Measurements from ENCODE around the gene CLEC2D. TPM values are rescaled to one million over a fixed set of nuclear protein-coding genes. Genes with fewer than 3 reads are reported as not detected.
"Not testable (repeated sequence)": the region's sequence is repeated elsewhere in the genome, so short reads cannot be mapped to it uniquely, and the experiment has no call there.

Gene CLEC2D, protein sequence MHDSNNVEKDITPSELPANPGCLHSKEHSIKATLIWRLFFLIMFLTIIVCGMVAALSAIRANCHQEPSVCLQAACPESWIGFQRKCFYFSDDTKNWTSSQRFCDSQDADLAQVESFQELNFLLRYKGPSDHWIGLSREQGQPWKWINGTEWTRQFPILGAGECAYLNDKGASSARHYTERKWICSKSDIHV
- total RNA-seq, result 9.0 TPM

DNA sequence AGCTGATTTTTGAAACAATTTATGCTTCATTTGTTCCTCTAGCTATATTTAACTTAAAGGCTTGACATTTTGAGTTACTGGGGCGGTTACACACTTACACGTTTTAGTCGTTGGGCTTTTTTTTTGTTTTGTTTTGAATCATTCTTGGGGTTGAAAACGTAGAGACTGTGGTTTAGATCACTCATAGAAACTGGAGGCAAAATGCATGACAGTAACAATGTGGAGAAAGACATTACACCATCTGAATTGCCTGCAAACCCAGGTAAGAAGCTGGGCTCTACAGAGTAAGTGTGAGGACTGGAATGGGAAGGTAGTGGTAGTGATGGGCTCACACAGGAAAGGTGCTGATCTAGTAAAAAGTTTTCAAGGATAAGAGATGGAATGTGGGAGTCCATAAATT, at the start of gene CLEC2D:
Gene CLEC2D, plus strand, starts transcription at position 180 of the 400 bp plus-strand sequence. Its CDS starts 22 bp downstream, at position 202.
- DNase-seq (ENCODE audit: low spot score), result no peak

DNA sequence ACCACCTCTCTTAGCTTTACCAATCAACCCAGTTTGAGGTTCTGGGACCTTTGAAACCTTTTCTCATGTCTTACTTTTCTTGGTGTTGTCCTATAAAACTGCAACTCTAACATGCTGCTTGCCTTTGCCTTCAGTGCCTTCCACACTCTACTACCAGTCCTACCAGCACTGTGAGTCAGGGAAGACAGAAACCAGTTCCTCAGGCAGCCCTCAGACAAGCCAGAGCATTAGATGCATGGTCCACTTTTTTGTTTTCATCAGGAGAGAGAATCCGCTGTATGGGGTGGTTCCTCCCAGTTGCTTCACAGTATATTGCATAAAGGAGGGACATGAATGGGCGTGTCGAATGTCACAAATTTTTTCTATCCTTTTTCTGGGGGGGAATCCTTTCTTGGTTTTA, 44.5 kb upstream of the CLEC2D start:
- DNase-seq (ENCODE audit: low spot score), result no peak

DNA sequence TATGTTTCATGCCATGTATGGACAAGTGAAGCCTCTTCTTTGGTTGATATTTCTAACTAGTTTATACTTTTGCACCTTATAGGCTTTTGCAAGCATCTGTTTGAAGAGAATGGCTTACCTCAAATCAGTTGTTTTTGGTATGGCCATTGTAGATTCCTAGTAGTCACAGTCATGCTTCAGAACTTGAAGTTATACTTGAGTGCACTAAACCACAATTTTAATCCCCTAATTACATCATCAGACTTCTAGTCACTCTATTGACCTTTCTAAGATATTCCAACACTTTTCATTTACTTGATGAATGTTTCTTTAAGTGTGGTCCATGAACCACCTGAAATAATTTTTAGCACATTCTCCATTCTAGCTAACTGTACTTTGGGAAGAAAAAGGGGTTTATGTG, 43.2 kb upstream of the CLEC2D start:
- no peak for DNase-seq (ENCODE audit: low spot score)

DNA sequence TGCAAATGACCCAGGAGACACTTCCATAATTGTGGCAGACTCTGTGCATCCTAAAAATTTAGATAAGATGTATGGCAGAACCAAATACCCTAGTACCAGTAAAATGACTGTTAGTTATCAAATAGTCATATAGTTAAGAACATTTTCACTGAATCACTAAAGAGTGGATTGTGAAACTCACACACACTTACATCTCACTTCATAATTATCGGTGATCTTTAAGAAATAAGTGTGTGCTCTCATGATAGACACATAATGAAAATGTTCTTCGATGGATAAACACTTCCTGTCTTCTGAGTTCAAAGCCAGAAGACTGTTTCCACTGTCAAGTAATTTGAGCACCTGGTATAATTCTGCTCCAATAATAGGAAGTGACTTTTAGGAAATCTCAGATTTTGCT, 42.7 kb upstream of the CLEC2D start:
- no peak for DNase-seq (ENCODE audit: low spot score)

DNA sequence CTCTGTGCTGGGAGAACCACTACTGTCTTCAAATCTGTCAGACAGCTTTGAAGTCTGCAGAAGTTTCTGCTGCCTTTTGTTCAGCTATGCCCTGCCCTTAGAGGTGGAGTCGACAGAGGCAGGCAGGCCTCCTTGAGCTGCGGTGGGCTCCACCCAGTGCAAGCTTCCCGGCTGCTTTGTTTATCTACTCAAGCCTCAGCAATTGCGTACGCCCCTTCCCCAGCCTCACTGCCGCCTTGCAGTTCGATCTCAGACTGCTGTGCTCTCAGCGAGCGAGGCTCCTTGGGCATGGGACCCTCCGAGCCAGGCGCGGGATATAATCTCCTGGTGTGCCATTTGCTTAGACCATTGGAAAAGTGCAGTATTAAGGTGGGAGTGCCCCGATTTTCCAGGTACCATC, 36.7 kb upstream of the CLEC2D start:
- DNase-seq (ENCODE audit: low spot score), result no peak

DNA sequence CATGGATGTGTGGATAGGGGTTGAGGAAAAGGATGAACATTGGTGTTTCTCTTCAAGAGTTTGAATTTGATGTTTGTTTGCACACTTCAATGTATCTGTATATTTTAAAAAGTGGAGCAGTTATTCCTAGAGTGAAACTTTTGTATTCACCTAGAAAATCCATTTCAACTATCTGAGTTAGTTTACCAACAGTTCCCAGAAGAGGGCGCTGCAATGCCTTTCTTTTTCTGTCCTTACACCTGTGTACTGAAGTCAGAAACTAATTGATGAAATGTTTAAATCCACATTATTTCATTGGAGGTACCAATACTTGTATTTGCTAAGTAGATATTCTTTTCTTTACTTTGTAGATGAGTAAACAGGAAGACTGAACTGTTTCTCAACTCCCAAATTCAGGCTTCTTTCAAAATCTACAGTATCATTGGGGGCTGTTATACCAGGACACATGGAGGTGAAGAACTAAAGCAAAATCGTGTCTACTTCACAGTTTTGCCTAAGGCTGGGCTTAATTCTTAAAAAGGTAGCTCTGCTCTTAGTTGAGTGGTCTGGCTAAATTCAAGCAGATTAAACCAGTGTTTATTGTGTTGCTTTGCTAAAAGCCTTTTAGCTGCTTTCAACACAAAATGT, 35.2 kb upstream of the CLEC2D start:
- DNase-seq (ENCODE audit: low spot score), result peak; percentile 62

DNA sequence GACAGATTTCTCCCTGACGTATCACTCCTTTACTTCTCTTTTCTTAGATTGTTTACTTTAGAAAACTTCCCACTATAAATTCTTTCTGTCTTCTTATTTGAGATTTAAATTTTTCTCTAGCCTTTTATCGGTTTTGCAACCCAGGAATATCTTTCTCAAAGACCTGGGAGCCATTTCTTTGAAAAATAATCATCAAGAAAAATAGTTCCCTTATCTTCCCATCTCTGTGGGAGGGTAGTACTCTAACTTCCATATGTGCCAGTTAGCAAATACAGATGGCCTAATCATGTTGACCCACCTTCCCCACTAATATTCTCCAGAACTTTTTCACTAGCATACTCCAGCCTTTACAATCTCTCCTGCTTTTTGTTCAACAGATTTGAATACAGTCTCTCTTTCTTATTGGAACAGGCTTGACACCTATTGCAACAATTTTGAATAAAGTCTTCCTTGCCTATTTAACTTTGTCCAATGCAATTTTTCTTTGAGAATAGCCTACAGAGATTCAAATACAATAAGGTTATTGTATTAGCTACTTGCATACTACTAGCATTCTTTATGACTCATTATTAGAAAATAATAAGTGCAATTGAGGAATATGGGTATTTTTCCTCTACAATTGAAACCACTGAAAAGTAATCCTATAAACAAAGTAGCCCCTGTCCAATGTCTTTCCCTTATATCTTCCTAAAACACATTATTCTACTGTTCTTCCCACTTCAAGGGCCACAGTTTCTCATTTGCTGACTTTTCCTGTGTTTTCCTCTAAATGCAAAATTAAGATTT, 34.4 kb upstream of the CLEC2D start:
- DNase-seq (ENCODE audit: low spot score), result no peak

DNA sequence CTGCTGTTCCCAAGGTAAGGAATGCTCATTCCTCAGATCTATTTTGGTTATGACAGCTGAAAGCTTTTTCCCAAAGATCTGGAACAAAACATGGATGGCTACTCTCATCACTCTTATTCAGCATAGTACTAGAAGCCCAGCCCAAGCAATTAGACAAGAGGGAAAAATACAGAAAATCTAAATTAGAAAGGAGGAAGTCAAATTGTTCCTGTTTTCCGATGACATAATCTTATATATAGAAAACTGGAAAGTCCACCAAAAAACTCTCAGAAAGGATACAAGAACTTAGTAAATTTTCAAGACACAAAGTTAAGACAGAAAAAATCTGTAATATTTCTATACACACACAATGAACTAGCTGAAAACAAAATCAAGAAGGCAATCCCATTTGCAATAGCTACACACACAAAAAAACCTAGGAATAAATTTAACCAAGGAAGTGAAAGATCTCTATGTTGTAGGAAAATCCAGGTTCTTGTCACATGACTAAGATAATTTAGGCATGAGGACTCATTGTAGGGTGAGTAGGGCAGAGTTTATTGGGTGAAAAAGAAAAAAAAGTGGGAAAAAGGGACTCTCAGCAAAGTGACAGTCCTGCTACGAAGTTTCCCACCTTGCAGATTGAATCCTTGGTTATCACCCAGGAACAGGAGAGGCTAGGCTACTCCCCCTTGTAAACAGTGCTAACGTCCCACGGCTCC, 33.2 kb upstream of the CLEC2D start:
- DNase-seq (ENCODE audit: low spot score), result no peak

DNA sequence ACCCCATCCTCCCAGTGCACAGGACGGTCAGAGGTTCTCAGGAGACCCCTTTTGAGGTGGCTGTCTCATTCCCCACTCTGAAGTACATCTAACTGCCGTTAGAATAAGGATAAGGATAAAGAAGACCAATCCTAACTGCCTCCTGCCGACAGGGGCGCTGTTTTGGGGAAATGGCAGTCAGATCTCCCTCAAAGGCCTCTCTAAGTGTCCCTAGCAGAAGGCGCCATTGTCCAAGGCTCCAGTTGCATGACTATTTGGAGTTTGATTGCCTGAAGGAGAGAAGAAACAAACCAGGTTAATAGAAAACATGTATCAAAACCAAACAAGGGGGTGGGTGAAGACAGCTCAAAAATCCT, 32.7 kb upstream of the CLEC2D start:
- no peak for DNase-seq (ENCODE audit: low spot score)

DNA sequence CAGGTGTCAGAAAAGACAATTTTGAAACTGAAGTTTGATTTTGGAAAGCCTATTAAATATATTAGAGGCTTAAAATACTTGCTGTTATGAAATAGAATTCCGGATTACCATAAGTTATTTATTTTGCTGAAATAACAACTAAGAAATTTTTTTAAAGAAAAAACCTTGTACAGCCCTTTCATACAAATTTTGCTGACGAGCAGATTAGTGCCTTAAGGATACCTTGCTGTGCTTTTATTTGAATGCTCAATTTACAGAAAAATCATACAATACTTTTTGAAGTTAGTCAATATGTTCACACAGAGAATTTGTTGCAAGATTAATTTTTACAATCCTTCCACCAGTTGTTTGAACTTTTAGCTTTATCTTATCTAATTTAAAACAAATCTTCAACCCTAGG, 29.5 kb upstream of the CLEC2D start:
- no peak for DNase-seq (ENCODE audit: low spot score)

DNA sequence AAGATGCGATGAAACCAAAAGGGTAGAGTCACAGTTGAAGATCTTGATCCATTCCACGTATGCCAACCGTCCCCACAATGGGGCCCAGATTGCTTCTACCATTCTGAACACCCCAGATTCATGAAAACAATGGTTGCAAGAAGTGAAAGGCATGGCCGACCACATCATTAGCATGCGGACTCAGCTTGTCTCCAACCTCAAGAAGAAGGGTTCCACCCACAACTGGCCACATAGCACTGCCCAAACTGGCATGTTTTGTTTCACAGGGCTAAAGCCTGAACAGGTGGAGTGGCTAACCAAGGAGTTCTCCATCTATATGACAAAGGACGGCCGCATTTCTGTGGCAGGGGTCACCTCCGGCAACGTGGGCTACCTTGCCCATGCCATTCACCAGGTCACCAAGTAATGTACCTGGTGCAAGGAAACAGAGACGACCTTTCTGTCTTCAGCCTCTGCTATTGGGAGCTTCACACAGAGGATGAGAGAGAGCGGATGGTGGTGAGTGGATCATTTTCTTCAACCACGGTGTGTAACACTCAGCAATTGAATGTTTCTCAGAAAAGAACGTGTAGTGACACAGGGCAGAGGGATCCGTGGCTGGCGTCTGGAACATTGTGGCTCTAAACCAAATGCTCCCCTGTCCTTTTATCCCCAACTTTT, 26.8 kb upstream of the CLEC2D start:
- no peak for DNase-seq (ENCODE audit: low spot score)

DNA sequence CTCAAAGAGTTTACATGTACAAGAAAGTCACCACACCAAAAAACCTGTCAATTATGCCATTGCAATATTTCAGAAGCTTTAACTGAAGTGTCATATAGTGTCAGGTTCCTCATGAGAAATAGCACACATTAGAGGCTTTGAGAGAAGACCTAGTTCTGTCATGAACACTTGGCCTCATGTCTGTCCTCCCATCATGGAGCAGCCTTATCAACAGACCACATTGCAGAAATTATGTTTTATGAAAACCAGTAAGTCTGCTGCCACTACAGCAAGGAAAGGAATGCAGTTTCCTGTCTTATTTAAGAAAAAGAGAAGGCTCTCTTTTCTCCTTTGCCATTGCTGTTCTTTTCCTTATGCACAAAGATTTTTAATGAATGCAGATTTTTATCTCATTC, 26.2 kb upstream of the CLEC2D start:
- no peak for DNase-seq (ENCODE audit: low spot score)

DNA sequence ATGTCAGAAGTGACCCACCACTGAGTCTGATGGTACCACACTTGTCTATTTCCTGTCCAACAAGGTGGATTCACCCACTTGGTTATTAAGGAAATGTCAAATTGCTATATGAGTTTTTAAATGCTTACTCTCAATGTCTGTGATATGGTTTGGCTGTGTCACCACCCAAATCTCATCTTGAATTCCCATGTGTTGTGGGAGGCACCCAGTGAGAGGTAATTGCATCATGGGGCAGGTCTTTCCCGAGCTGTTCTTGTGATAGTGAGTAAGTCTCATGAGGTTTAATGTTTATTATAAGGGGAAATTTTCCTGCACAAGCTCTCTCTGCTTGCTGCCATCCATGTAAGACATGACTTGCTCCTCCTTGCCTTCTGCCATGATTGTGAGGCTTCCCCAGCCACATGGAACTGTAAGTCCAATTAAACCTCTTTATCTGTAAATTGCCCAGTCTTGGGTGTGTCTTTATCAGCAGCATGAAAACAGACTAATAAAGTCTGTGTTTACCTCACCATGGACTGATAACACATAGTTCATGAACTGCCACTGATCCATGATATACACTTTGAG, 24.4 kb upstream of the CLEC2D start:
- DNase-seq (ENCODE audit: low spot score), result not testable (repeated sequence)

DNA sequence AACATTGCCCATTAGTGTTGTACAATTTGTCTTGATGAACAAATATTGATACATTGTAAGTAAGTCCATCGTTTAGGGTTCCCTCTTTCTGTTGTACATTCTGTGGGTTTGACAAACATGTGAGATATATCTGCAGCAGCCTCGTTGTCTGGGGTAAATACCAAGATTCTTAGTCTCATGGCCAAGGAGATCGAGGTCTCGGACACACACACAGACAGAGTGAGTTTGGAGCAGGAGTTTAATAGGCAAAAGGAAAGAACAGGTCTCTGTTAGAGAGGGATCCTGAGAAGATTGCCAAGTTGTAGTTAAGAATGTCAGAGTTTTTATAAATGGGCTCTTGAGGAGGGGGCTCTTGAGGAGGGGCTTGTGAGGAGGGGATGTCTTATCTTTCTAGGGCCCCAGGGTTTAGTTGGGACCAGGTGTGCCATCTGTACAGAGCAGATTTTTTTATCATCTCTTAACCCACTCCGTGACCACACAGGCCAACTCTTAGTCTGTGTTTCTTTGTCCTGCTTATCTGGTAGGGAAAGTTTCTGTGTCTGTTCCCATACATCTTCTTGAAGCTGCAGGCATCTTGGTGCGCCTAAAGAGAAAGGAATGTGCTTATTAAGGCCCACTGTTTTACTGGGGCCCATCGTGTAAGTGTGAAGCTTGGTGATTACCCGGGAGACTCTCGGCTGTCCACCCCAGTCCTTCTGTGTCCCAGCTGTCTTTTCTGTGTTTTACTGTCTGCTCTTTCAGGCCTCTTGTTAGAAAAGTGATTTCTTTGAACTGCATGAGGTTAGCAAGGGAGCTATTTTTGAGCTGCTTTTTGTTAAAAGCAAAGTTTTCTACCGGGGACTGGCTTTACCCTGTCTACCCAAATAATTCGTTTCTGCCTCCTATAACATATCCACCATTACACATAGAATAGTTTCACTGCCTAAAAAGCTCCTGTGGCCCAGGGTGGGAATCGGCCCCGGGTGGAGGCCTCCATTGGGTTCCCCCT, 22.4 kb upstream of the CLEC2D start:
- no peak for DNase-seq (ENCODE audit: low spot score)

DNA sequence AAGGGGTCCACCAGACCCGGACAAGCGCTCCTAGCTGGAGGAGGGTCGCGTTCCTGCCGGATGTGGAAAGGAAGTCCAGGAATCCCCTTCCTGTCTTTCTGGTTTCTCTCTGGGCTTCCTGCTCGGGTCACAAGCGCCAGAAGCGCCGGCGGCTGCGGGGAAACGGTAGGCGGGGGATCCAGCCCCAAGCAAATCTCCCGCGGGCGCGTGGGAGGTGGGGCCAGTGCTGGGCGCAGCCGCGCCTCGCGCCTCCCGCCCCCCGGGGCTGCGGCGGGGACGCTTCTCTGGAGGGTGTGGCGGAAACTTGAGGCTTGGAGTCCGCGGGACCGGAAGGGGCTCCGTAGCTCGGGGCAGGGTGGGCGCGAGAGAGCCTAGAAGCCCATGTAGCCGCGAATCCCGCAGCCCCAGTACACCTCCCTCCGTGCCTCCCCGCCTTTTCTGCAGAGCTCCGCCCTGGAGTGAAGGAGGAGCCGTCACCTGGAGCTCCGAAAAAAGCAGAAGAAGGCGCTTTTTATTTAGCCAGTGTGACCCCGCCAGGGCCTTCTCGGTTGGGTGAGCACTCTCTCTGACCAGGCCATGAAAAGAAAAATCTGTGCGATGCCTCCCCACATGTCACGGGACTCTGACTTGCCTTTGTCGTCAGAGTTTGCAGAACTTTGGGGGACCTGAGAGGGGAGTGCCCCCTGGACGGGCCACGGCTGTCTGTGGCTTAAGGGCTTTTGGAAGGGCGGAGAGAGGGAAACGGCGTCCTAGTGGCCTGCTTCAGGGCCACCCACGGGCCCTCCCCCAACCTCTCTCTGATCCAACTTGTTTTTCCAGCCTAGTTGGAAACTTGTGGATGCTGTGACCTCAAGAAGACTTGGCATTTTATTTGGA, 21.4 kb upstream of the CLEC2D start:
- peak; percentile 78 for DNase-seq (ENCODE audit: low spot score)

DNA sequence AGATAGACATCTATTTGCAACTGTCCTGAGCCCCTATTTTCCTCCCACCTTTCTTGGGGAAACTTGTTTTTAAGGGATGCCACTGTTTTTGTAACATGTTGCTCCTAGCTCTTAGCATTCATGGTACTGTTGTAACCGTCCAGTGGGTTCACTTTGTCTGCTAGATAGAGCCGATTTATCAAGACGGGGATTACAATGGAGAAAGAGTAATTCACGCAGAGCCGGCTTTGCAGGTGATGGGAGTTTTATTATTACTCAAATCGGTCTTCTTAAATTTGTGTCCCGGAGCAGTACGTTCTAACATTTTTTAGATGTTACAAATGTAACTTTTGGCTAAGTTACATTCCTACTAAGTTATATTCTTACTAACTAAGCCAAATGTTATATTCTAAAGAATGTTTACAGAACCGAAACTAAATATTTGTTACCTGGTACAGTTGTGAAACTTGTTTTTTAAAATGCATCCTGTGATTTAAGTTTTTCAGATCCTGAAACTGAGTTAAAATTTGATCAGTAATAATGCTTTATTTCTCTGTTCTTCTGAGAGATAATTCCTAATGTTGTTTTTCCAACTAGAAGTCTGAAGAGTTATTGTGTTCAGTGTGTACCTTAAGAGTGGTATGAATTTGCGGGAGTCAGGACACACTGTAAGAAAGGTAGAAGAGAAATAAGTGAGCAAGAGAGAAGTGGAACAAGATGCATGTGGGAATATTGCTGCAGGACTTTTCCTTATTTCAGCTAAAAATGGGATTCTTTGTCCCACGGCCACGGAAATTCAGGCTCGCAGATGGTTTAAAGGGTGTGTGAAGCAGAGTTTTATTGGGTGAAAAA, 20.6 kb upstream of the CLEC2D start:
- DNase-seq (ENCODE audit: low spot score), result no peak

DNA sequence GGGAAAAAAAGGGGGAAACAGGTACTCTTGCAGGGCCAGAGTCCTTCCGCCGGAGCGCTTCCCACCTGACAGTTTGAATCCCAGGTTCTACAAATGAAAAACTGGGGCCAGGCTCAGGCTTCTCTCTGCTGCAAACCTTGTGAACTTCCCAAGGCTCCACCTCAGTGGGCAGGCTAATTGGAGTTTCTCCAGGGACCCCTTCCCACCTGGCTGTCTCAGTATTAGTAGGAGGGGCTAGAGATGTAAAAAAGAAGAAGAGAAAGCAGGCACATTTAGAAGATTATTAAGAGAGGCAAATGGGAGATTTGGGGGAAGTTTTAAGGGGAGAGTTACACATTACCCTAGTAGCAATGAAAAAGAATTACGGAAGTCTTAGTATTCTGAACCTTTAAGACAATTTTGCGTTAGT, 20.0 kb upstream of the CLEC2D start:
- DNase-seq (ENCODE audit: low spot score), result no peak

DNA sequence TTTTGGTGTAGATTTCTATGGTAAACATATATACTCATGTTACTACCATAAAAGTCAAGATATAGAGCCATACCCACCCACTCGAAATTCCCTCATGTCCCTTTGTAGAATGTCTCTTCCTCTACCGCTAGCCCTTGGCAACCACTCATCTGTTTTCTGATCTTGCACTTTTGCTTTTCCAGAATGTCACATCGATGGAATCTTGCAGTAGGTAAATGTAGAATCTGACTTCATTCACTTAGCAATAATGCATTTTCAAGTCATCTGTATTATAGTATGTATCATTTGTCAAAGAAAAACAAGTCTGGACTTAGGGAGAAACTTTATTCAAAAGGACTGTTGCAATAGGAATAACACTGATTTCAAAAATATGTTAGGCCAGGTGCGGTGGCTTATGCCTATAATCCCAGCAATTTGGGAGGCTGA, 19.3 kb upstream of the CLEC2D start:
- DNase-seq (ENCODE audit: low spot score), result no peak

Measured in mucosa of gallbladder (tissue), 1 donor.